Measurements from ENCODE around the gene USP32. TPM values are rescaled to one million over a fixed set of nuclear protein-coding genes. Genes with fewer than 3 reads are reported as not detected.
"Not testable (repeated sequence)": the region's sequence is repeated elsewhere in the genome, so short reads cannot be mapped to it uniquely, and the experiment has no call there.

The USP32 gene
- total RNA-seq, 1 donor from 2014 or later = 39.7 TPM

DNA sequence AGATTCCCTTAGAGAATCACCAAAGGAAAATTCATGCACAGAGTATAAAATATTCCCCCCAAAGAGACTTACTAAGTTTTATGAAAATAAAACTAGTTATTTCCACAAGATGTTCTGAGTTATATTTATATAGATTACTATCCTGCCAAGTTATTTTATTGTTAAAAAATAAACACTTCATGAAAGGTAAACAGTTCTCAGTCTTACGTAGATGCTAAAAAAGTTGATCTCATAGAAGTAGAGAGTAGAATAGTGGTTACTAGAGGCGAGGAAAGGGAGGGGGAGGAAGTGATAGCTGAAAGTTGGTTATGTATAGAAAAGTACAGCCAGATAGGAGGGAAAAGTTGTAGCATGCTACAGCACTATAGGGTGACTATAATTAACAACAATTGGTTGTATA, 65.2 kb downstream of the USP32 start:
- Histone ChIP-seq H3K4me1 (ENCODE audit: control insufficient read depth in 3 of 3, insufficient read depth in 3 of 3, low read length in 3 of 3) (no peaks in the 10 kb centered on the region), H3K27me3 (ENCODE audit: control insufficient read depth in 3 of 3, insufficient read depth in 3 of 3, low read length in 3 of 3) (no peaks in the 10 kb centered on the region), H3K36me3 (ENCODE audit: control insufficient read depth in 3 of 3, insufficient read depth in 3 of 3, low read length in 3 of 3) (peaks cover 0 to 4% (median 0%) of the 10 kb centered on the region in 3 donors), H3K4me3 (ENCODE audit: low read length in 3 of 3) (no peak overlapping the region), H3K9ac (ENCODE audit: low read depth in 1 of 3, low read length in 3 of 3) (no peak overlapping the region), H3K27ac (ENCODE audit: low read depth, low read length) (no peak overlapping the region), H3K9me3 (ENCODE audit: control insufficient read depth in 3 of 3, low read length in 3 of 3) (no peaks in the 10 kb centered on the region)

DNA sequence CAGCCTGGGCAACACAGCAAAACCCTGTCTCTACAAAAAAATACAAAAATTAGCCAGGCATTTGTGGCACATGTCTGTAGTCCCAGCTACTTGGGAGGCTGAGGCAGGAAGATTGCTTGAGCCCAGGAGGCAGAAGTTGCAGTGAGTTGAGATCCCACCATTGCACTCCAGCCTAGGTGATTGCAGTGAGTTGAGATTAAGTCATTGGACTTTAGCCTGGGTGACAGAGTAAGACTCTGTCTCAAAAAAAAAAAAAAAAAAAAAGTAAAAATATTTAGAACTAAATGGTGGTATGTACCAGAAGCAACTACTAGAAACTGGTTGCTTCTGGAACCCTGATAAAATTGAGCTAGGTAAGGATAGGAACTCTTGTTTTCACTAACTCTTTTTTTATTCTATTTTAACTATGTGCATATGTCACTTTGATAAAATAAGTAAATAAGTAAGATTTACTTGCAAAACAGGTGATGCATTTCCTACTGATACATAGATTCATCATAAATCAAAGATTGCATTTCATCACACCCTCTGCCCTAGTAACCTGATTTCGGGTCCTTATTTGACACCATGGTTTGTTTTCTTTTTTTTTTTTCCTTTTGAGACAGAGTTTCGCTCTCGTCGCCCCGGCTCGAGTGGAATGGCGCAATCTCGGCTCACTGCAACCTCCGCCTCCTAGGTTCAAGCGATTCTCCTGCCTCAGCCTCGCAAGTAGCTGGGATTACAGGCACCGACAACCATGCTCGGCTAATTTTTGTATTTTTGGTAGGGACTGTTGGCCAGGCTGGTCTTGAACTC, 66.0 kb downstream of the USP32 start:
- H3K27ac ChIP-seq (ENCODE audit: low read depth, low read length) = no peak overlapping the region
- no peak overlapping the region for H3K9ac ChIP-seq (ENCODE audit: low read depth in 1 of 3, low read length in 3 of 3)
- H3K4me1 ChIP-seq (ENCODE audit: control insufficient read depth in 3 of 3, insufficient read depth in 3 of 3, low read length in 3 of 3) = no peaks in the 10 kb centered on the region
- H3K36me3 ChIP-seq (ENCODE audit: control insufficient read depth in 3 of 3, insufficient read depth in 3 of 3, low read length in 3 of 3) = peaks cover 0 to 4% (median 0%) of the 10 kb centered on the region in 3 donors
- no peaks in the 10 kb centered on the region for H3K27me3 ChIP-seq (ENCODE audit: control insufficient read depth in 3 of 3, insufficient read depth in 3 of 3, low read length in 3 of 3)
- H3K9me3 ChIP-seq (ENCODE audit: control insufficient read depth in 3 of 3, low read length in 3 of 3) = no peaks in the 10 kb centered on the region
- H3K4me3 ChIP-seq (ENCODE audit: low read length in 3 of 3) = no peak overlapping the region

DNA sequence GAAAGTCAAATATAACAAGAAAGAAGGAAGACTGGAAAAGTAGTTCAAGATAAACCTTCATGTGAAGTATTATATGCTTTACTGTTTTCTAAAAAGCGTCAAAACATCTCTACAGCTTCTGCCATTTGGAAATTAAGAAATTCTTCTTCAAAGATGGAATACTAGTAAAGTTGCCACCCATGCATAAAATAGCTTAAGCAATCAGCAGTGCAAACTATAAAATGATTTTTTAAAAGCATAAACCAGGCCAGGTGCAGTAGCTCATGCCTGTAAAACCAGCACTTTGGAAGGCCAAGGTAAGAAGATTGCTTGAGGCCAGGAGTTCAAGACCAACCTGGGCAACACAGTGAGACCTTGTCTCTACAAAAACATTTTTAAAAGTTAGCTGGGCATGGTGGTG, 68.2 kb downstream of the USP32 start:
- H3K9me3 ChIP-seq (ENCODE audit: control insufficient read depth in 3 of 3, low read length in 3 of 3) = no peaks in the 10 kb centered on the region
- H3K4me3 ChIP-seq (ENCODE audit: low read length in 3 of 3) = no peak overlapping the region

DNA sequence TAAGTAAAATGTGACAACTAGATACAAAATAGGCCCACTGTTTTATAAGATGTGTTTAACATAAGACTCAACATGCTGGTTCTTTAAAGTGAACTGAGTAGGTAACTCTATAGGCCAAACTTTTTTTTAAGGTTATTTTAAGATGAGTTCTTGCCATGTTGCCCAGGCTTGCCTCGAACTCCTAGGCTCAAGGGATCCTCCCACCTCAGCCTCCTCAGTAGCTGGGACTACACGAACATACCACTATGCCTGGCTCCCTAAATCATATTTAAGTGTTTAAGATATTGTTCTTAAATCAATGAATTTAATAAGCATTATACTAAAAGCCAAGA, 69.9 kb downstream of the USP32 start:
- Histone ChIP-seq H3K9me3 (ENCODE audit: control insufficient read depth in 3 of 3, low read length in 3 of 3) (no peaks in the 10 kb centered on the region), H3K27me3 (ENCODE audit: control insufficient read depth in 3 of 3, insufficient read depth in 3 of 3, low read length in 3 of 3) (no peaks in the 10 kb centered on the region), H3K9ac (ENCODE audit: low read depth in 1 of 3, low read length in 3 of 3) (no peak overlapping the region), H3K36me3 (ENCODE audit: control insufficient read depth in 3 of 3, insufficient read depth in 3 of 3, low read length in 3 of 3) (no peaks in the 10 kb centered on the region), H3K4me3 (ENCODE audit: low read length in 3 of 3) (no peak overlapping the region), H3K27ac (ENCODE audit: low read depth, low read length) (no peak overlapping the region), H3K4me1 (ENCODE audit: control insufficient read depth in 3 of 3, insufficient read depth in 3 of 3, low read length in 3 of 3) (no peaks in the 10 kb centered on the region)

More for the DNA sequence above, 68.2 kb downstream of the USP32 start:
- Histone ChIP-seq H3K27me3 (ENCODE audit: control insufficient read depth in 3 of 3, insufficient read depth in 3 of 3, low read length in 3 of 3) (no peaks in the 10 kb centered on the region), H3K36me3 (ENCODE audit: control insufficient read depth in 3 of 3, insufficient read depth in 3 of 3, low read length in 3 of 3) (peaks cover 0 to 3% (median 0%) of the 10 kb centered on the region in 3 donors), H3K9ac (ENCODE audit: low read depth in 1 of 3, low read length in 3 of 3) (no peak overlapping the region), H3K4me1 (ENCODE audit: control insufficient read depth in 3 of 3, insufficient read depth in 3 of 3, low read length in 3 of 3) (no peaks in the 10 kb centered on the region), H3K27ac (ENCODE audit: low read depth, low read length) (no peak overlapping the region)

DNA sequence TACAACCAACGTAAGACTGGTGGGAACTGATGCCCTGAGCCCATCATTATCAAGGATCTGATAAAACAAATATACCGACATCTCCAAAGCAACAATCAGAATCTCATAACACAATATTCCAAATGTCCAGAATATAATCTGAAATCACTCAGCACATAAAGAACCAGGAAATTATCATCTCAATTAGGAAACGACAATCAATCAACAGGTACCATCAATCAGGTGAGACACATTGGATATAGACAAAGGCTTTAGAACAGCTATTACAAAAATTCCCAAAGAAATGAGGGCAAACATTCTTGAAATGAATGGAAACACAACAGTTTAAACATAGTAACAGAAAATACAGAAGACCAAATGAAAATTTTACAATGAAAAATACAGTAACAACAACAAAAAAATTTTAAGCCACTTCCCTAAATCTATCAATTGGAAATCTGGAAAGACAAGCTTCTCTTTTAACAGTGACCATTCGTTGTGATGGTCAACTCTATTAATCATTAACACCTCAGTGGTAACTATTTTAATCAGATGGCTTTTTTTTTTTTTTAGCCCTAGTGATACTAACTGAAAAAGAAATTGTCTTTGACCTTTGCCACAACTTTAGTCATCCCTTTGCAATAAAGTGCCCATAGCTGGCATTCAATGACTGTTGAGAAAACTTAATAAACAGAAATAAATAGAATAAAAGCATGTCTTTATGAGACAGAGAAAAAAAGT, 70.4 kb downstream of the USP32 start:
- no peaks in the 10 kb centered on the region for H3K36me3 ChIP-seq (ENCODE audit: control insufficient read depth in 3 of 3, insufficient read depth in 3 of 3, low read length in 3 of 3)
- no peaks in the 10 kb centered on the region for H3K9me3 ChIP-seq (ENCODE audit: control insufficient read depth in 3 of 3, low read length in 3 of 3)
- H3K27ac ChIP-seq (ENCODE audit: low read depth, low read length) = no peak overlapping the region
- no peaks in the 10 kb centered on the region for H3K4me1 ChIP-seq (ENCODE audit: control insufficient read depth in 3 of 3, insufficient read depth in 3 of 3, low read length in 3 of 3)
- H3K9ac ChIP-seq (ENCODE audit: low read depth in 1 of 3, low read length in 3 of 3) = no peak overlapping the region
- H3K4me3 ChIP-seq (ENCODE audit: low read length in 3 of 3) = no peak overlapping the region
- H3K27me3 ChIP-seq (ENCODE audit: control insufficient read depth in 3 of 3, insufficient read depth in 3 of 3, low read length in 3 of 3) = no peaks in the 10 kb centered on the region

DNA sequence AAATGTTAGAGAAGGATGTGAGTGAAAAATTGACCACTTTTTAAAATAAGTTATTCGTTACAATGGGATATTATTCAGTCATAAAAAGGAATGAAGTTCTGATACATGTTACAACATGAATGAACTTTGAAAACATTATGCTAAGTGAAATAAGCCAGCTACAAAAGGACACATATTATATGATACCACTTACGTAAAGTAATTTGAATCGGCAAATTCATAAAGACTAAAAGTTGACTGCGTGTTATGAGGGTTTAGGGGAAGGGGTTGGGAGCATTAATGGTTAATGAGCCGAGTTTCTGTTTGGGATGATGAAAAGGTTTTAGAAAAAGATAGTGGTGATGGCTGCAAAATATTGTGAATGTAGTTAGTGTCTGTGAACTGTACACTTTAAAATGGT, 73.1 kb downstream of the USP32 start:
- Histone ChIP-seq H3K27me3 (ENCODE audit: control insufficient read depth in 3 of 3, insufficient read depth in 3 of 3, low read length in 3 of 3) (no peaks in the 10 kb centered on the region), H3K27ac (ENCODE audit: low read depth, low read length) (no peak overlapping the region), H3K9me3 (ENCODE audit: control insufficient read depth in 3 of 3, low read length in 3 of 3) (no peaks in the 10 kb centered on the region), H3K4me1 (ENCODE audit: control insufficient read depth in 3 of 3, insufficient read depth in 3 of 3, low read length in 3 of 3) (no peaks in the 10 kb centered on the region), H3K4me3 (ENCODE audit: low read length in 3 of 3) (no peak overlapping the region), H3K36me3 (ENCODE audit: control insufficient read depth in 3 of 3, insufficient read depth in 3 of 3, low read length in 3 of 3) (no peaks in the 10 kb centered on the region), H3K9ac (ENCODE audit: low read depth in 1 of 3, low read length in 3 of 3) (no peak overlapping the region)

DNA sequence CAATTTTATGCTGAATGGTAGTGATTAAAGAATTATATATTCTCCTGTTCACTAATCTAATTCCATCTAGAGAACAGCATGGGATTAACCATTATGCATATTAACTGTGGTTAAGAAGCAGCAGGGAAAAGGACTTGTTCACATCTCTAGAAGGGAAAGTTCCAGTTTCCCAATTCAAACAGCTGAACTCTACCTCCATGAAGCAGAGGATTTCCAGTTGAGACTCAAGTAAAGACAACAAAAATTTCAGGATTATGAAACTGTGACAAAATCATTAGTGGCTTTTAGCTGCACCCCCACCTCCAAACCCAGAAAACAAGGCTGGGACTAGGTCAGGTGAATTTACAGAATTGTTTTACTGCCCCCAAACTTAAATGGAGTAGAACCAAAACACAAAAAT, 73.6 kb downstream of the USP32 start:
- H3K9ac ChIP-seq (ENCODE audit: low read depth in 1 of 3, low read length in 3 of 3) = no peak overlapping the region
- H3K36me3 ChIP-seq (ENCODE audit: control insufficient read depth in 3 of 3, insufficient read depth in 3 of 3, low read length in 3 of 3) = no peaks in the 10 kb centered on the region
- H3K27ac ChIP-seq (ENCODE audit: low read depth, low read length) = no peak overlapping the region
- no peaks in the 10 kb centered on the region for H3K9me3 ChIP-seq (ENCODE audit: control insufficient read depth in 3 of 3, low read length in 3 of 3)
- no peaks in the 10 kb centered on the region for H3K4me1 ChIP-seq (ENCODE audit: control insufficient read depth in 3 of 3, insufficient read depth in 3 of 3, low read length in 3 of 3)
- no peak overlapping the region for H3K4me3 ChIP-seq (ENCODE audit: low read length in 3 of 3)
- H3K27me3 ChIP-seq (ENCODE audit: control insufficient read depth in 3 of 3, insufficient read depth in 3 of 3, low read length in 3 of 3) = no peaks in the 10 kb centered on the region

DNA sequence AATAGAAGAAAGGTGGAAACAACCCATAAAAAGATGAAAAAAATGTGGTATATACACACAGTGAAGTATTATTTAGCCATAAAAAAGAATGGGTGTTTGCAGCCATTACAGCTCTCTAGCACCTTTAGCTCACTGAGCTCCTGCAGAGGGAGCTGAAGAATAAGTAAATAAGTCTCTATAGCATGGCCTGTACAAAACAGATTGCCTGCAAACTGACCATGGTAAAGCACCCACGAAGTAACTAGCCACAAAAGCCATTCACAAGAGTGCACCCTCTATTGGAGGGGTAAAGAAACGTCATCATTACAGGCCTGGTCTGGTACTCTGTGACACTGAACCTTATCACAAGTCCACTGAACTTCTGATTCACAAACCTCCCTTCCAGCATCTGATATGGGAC, 76.3 kb downstream of the USP32 start:
- Histone ChIP-seq H3K27me3 (ENCODE audit: control insufficient read depth in 3 of 3, insufficient read depth in 3 of 3, low read length in 3 of 3) (no peaks in the 10 kb centered on the region), H3K4me3 (ENCODE audit: low read length in 3 of 3) (no peak overlapping the region), H3K36me3 (ENCODE audit: control insufficient read depth in 3 of 3, insufficient read depth in 3 of 3, low read length in 3 of 3) (no peaks in the 10 kb centered on the region), H3K9me3 (ENCODE audit: control insufficient read depth in 3 of 3, low read length in 3 of 3) (no peaks in the 10 kb centered on the region), H3K9ac (ENCODE audit: low read depth in 1 of 3, low read length in 3 of 3) (no peak overlapping the region), H3K27ac (ENCODE audit: low read depth, low read length) (no peak overlapping the region), H3K4me1 (ENCODE audit: control insufficient read depth in 3 of 3, insufficient read depth in 3 of 3, low read length in 3 of 3) (no peaks in the 10 kb centered on the region)

DNA sequence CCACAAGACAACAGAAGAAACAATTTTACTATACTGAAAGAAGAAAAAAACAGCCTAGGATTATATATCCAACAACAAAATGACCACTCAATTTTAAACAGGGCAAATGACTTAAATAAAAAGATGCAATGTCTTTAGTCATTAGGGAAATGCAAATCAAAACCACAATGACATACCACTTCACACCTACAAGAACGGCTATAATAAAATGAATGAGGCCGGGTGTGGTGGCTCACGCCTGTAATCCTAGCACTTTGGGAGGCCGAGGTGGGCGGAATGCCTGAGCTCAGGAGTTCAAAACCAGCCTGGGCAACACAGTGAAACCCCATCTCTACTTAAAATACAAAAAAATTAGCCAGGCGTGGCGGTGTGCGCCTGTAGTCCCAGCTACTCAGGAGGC, 77.0 kb downstream of the USP32 start:
- H3K27me3 ChIP-seq (ENCODE audit: control insufficient read depth in 3 of 3, insufficient read depth in 3 of 3, low read length in 3 of 3); H3K4me3 ChIP-seq (ENCODE audit: low read length in 3 of 3); H3K36me3 ChIP-seq (ENCODE audit: control insufficient read depth in 3 of 3, insufficient read depth in 3 of 3, low read length in 3 of 3); H3K9ac ChIP-seq (ENCODE audit: low read depth in 1 of 3, low read length in 3 of 3); H3K4me1 ChIP-seq (ENCODE audit: control insufficient read depth in 3 of 3, insufficient read depth in 3 of 3, low read length in 3 of 3); H3K9me3 ChIP-seq (ENCODE audit: control insufficient read depth in 3 of 3, low read length in 3 of 3); H3K27ac ChIP-seq (ENCODE audit: low read depth, low read length): not testable (repeated sequence)

DNA sequence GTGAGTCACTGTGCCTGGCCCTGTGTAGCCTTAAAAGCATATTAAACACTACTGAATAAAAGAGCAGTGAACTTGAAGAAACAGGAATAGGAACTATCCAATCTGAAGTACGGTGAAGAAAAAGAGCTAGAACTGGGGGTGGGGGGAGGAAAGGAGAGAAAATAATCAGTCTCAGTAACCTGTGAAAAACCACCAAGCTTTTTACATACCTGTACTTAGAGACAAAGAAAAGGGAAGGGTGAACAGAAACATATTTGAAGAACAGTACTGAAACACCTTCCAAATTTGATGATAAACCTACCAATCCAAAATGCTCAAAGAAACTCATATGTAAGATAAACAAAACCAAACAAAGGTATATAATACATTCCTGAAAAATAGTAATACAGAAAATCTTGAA, 77.5 kb downstream of the USP32 start:
- Histone ChIP-seq H3K27me3 (ENCODE audit: control insufficient read depth in 3 of 3, insufficient read depth in 3 of 3, low read length in 3 of 3) (no peaks in the 10 kb centered on the region), H3K4me1 (ENCODE audit: control insufficient read depth in 3 of 3, insufficient read depth in 3 of 3, low read length in 3 of 3) (no peaks in the 10 kb centered on the region), H3K4me3 (ENCODE audit: low read length in 3 of 3) (no peak overlapping the region), H3K36me3 (ENCODE audit: control insufficient read depth in 3 of 3, insufficient read depth in 3 of 3, low read length in 3 of 3) (no peaks in the 10 kb centered on the region), H3K27ac (ENCODE audit: low read depth, low read length) (no peak overlapping the region), H3K9me3 (ENCODE audit: control insufficient read depth in 3 of 3, low read length in 3 of 3) (no peaks in the 10 kb centered on the region), H3K9ac (ENCODE audit: low read depth in 1 of 3, low read length in 3 of 3) (no peak overlapping the region)
